22Rv1 (cell line): ENCODE data around the gene CTNND2.

Experiments used
- CTCF ChIP-seq: fragments of 450-650 bp; IDR thresholded peaks from 2 replicates; pipeline ENCODE4 v1.5.1; 2017; ENCODE audit warnings: mild to moderate bottlenecking
- ZFX ChIP-seq: fragments of 450-650 bp; IDR thresholded peaks from 2 replicates; pipeline ENCODE4 v1.6.1; 2017; ENCODE audit warnings: antibody characterized with exemption, borderline replicate concordance

GRCh38 chr5:11148810-11149539 lies 755.3 kb downstream of the CTNND2 start:
- TF ChIP-seq CTCF (no peak), ZFX (no peak)
